GM12874 (cell line): Measurements from ENCODE around the gene CDCA8.

Experiments used
- TF ChIP-seq, protein P1 (sequence below): IDR thresholded peaks from 2 replicates; pipeline ENCODE4 v1.5.1; 2011; ENCODE audit warnings: low read depth, mild to moderate bottlenecking, control low read depth, low read length, moderate library complexity; ENCODE audit not compliant: insufficient read depth

CDCA8 gene

DNA sequence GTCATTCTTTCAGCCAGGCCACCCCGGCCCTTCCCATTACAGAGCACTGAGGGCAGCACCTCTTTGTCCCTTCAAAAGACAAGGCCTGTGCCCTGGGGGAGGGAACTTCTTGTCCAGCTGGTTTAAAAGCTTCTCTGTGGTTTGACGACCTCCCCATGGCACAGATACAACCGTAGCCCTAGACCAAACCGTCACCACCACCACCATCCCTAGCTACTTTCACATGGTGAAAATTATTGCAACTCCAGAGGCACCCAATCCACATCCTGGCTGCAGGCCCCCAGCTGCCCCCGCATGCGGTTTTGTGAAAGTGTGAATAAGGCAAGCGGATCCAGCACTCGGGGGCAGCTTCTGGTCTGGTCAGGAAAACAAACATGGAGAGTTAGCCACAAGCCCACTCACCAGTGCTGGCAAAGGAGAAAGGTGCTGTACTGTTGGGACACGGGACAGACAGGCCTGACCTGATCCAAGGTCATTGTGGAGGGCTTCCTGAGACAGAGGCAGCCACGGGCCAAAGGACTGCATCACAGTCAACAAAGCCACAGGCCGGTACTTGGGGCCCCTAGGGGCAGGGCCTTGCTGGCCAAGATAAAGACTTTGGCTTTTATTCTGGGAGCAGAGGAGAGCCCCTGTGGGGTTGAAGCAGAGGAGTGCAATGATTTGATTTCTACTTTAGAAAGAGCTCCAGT is 31.2 kb downstream of the CDCA8 start:
- TF ChIP-seq, protein P1, sequence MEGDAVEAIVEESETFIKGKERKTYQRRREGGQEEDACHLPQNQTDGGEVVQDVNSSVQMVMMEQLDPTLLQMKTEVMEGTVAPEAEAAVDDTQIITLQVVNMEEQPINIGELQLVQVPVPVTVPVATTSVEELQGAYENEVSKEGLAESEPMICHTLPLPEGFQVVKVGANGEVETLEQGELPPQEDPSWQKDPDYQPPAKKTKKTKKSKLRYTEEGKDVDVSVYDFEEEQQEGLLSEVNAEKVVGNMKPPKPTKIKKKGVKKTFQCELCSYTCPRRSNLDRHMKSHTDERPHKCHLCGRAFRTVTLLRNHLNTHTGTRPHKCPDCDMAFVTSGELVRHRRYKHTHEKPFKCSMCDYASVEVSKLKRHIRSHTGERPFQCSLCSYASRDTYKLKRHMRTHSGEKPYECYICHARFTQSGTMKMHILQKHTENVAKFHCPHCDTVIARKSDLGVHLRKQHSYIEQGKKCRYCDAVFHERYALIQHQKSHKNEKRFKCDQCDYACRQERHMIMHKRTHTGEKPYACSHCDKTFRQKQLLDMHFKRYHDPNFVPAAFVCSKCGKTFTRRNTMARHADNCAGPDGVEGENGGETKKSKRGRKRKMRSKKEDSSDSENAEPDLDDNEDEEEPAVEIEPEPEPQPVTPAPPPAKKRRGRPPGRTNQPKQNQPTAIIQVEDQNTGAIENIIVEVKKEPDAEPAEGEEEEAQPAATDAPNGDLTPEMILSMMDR, result no peak

DNA sequence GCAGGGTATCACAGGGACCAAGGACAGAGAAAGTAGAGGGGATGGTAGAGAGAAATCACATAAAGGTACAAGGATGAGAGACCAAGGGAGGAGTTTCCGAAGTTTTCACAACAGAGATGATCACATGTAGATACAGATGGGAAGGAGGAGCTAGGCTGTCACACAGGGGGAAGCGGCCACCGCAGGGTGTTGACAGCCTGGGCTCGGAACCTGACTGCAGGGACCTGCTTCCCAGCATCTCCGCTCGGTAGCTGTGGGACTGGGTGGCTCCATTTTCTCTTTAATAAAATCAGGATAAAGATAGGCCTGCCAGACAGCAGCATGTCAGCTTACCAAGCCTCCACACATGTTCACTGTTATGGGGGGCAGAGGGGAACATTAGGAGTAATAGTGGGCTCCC is 32.3 kb downstream of the CDCA8 start:
- TF ChIP-seq, protein P1, result no peak

DNA sequence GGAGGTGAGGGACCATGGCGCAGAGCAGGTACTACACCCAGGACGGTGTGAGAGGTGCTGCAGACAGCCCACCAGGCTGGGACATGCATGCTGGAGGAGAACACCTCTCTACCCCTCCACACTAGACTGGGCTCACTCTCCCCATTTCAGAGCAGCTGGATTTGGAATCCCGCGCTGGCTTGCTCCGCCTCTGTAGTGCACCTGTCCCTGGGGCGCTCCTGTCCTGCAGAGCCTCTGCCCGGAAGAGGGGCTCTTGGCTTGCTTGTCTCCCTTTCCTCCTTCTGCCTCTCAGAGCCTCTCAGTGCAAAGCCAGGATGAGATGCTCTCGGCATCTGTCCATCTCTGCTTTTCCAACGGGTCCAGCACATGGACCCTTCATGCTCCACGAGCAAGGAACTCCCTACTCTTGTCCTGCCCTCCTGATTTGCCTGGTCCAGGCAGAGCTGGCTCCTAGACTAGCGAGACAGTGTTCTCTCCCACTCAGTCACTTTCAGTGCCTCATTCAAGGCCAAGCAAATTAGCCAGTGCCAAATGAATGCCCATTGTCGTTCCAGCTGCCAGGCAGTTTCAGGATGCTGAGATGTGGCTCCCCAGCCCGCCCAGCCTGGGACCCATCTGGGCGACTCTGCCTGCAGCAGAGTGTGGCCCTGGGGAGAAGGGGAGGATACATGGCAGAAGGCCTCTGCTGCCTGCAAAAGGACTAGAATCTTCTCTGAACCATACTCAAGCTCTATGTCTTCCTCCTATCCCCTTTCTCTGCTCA is 33.7 kb downstream of the CDCA8 start:
- TF ChIP-seq, protein P1, result no peak

DNA sequence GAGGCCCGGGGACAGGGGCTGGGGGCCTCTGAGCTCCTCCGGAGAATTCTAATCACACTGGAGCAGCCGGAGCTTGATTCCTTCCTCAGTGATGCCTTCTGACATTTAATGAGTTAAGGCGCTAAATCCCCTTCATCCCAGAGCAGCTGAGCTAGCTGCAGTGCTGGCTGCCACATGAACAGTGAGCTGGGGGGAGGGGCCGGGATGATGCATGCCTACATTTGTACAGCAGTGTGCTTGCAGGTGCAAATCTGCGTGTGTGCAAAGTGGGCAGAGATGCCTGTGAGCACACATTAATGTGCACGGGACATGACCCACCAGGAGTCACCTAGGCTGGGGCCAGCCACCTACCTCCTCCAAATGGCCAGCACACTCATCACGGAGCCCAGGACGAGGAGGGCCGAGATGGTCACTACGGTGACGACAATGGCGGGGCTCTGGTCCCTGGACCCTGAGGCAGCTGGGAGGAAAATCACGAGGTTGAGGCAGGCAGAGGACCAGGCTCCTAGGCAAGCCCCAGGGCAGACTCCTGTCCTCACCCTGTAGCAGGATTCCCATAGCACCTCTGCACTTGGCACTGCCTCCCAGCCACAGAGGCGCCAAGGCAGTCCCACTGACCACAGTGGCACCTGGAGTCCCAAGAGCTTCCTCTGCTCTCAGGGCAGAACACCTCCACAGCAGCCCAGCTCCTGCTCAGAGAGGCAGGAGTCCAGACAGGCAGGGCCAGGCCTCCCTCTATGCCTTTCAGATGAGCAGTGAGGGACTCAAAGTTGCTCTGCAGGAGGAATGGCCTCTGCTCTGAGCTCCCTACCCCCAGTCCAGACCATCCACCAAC is 34.7 kb downstream of the CDCA8 start:
- TF ChIP-seq, protein P1, result no peak

DNA sequence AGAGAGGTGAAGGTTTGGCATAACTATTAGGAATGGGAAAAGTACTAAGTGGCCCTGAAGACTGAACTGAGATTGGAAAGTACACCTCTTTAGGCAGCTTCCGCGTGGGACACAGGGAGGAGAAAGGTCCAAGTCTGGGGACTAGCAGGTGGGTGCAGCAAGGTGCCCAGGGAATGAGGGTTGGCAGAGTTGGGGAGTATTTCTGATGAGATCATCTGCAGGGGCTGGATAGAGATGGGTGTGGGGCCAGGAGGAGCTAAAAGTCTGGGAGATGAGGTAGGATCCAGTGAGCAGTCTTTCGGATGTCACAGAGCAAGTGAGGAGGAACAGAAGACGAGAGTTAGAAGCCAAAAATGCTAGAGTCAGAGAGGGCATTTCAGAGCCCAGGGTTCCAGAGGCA is 36.1 kb downstream of the CDCA8 start:
- TF ChIP-seq, protein P1, result no peak

DNA sequence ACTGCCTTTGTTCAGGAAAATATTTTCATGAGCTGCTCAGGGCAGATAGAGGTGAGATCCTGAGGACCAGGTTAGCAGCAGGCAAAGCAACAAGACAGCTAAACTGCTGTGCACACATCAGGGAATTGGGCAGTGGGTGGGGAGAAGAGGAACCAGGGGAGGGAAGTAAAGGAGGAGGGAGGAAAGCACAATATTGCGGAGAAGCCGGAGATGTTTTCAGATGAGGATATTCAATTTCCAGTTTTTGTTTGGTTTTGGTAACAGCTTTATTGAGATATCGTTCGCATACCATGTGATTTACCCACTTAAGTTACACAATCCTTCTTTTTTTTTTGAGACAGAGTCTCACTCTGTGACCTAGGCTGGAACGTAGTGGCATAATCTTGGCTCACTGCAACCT is 38.1 kb downstream of the CDCA8 start:
- TF ChIP-seq, protein P1, result no peak
